K562 (cell line): ENCODE measurements around the gene SCIN. TPM values are rescaled to one million over a fixed set of nuclear protein-coding genes. Genes with fewer than 3 reads are reported as not detected.
A peak's percentile ranks its signal among the peaks of the same experiment; 100 is the strongest.

Experiments
- ATAC-seq: fragments of 200-7000 bp; cut with Tn5 transposase; 3 replicates; pipeline ENCODE4 v1.9.1; 2020; ENCODE audit warnings: moderate library complexity
- BruUV-seq: library from RNA; stranded (reverse); fragments of 400-500 nt; replicated peaks from 2 replicates; lab custom pipeline; 2021; lab: Mats Ljungman, UMichigan
- CTCF ChIA-PET: fragments of 300-600 bp; formaldehyde crosslinking; extraction: SDS; loops from one replicate; lab custom pipeline; 2021; ENCODE audit warnings: low intra/inter-chr PET ratio; lab: Yijun Ruan, JAX
- POLR2A ChIA-PET: fragments of 300-600, 350-650 bp; sonication (Branson Sonifier 250); formaldehyde crosslinking; extraction: SDS; loops from one replicate; lab custom pipeline; 2021; ENCODE audit warnings: antibody characterized with exemption, inconsistent platforms; lab: Yijun Ruan, JAX
- DNase-seq, 4 experiments: peaks; one replicate each; pipeline versions ENCODE4 v3.0.0 to v3.0.0-alpha.2; 2011 to 2018; ENCODE audit warnings: low spot score in 3 of 4, mixed read lengths in 3 of 4; ENCODE audit errors: extremely low read depth in 1 of 4
- FAIRE-seq: peaks from 2 replicates; lab custom pipeline; 2011; peaks lifted over from hg19 to GRCh38; lab: Jason Lieb, UNC
- H2AFZ ChIP-seq: 2 replicates; pipeline ENCODE4 v1.6.0; 2011; ENCODE audit warnings: low read depth, low read length, control low read depth, inconsistent platforms
- H3K27ac ChIP-seq: fragments of 200-600 bp; 3 replicates; pipeline ENCODE4 v1.8.0; 2011; ENCODE audit warnings: low read depth, mild to moderate bottlenecking, control low read depth, inconsistent platforms, low read length, moderate library complexity, mixed read lengths; ENCODE audit errors: extremely low read depth
- H3K27me3 ChIP-seq, 2 experiments: fragments of 300-600 bp in 1 of 2; 2 replicates in 1 of 2; 3 replicates in 1 of 2; pipeline versions ENCODE4 v1.6.0 to v1.8.0; 2011; ENCODE audit warnings: inconsistent platforms in 2 of 2, low read length in 2 of 2, mild to moderate bottlenecking in 1 of 2, mixed read lengths in 1 of 2, moderate library complexity in 1 of 2; ENCODE audit not compliant: control insufficient read depth in 2 of 2, insufficient read depth in 2 of 2
- H3K36me3 ChIP-seq: fragments of 300-600 bp; 3 replicates; pipeline ENCODE4 v1.8.0; 2011; ENCODE audit warnings: mild to moderate bottlenecking, low read length, inconsistent platforms; ENCODE audit not compliant: control insufficient read depth, insufficient read depth
- H3K4me1 ChIP-seq, 2 experiments: fragments of 200-600 bp in 1 of 2; replicated peaks in 1 of 2; 2 replicates in 1 of 2; 3 replicates in 1 of 2; pipeline versions ENCODE4 v1.5.1 to v1.8.0; 2011; ENCODE audit warnings: inconsistent platforms in 2 of 2, low read length in 2 of 2, mild to moderate bottlenecking in 1 of 2, mixed read lengths in 1 of 2, moderate library complexity in 1 of 2; ENCODE audit not compliant: control insufficient read depth in 2 of 2, insufficient read depth in 2 of 2
- H3K4me2 ChIP-seq: 2 replicates; pipeline ENCODE4 v1.6.1; 2011; ENCODE audit warnings: low read length, control low read depth, inconsistent platforms, mixed read lengths; ENCODE audit not compliant: insufficient read depth
- H3K4me3 ChIP-seq: fragments of 200-600 bp; sonication (generic), shearing (Covaris generic); 2 replicates; pipeline ENCODE4 v1.5.1; 2016; ENCODE audit warnings: control low read depth, inconsistent platforms
- H3K79me2 ChIP-seq: fragments of 200-600 bp; 3 replicates; pipeline ENCODE4 v1.8.0; 2011; ENCODE audit warnings: low read length, inconsistent platforms; ENCODE audit not compliant: control insufficient read depth, insufficient read depth
- H3K9ac ChIP-seq, 2 experiments: 2 replicates each; pipeline versions ENCODE4 v1.6.0 to v1.6.1; 2011; ENCODE audit warnings: low read depth in 2 of 2, low read length in 2 of 2, control low read depth in 1 of 2, inconsistent platforms in 1 of 2, mild to moderate bottlenecking in 1 of 2, mixed read lengths in 1 of 2; ENCODE audit not compliant: insufficient read depth in 1 of 2
- H3K9me1 ChIP-seq: one replicate; pipeline ENCODE4 v1.6.0; 2011; ENCODE audit warnings: inconsistent platforms, mild to moderate bottlenecking, low read length, moderate library complexity; ENCODE audit not compliant: control insufficient read depth, insufficient read depth
- H3K9me3 ChIP-seq: replicated peaks from 2 replicates; pipeline ENCODE4 v1.5.1; 2011; ENCODE audit warnings: low read depth, low read length, inconsistent platforms; ENCODE audit not compliant: control insufficient read depth, insufficient read depth
- H4K20me1 ChIP-seq: replicated peaks from 2 replicates; pipeline ENCODE4 v1.6.1; 2011; ENCODE audit warnings: low read length, inconsistent platforms, mixed read lengths; ENCODE audit not compliant: control insufficient read depth, insufficient read depth
- BHLHE40 ChIP-seq: IDR thresholded peaks from 2 replicates; pipeline ENCODE4 v1.6.1; 2011; ENCODE audit warnings: low read length, improper control_type of control experiment
- MAFG ChIP-seq: fragments of 450-650 bp; conservative IDR thresholded peaks from 2 replicates; pipeline ENCODE4 v1.6.1; 2016; ENCODE audit warnings: missing genetic modification characterization, missing compliant biosample characterization
- MYBL2 ChIP-seq, 2 experiments: fragments of 450-650 bp in 1 of 2; sonication (generic) in 1 of 2; formaldehyde crosslinking in 1 of 2; IDR thresholded peaks; 2 replicates each; pipeline versions ENCODE4 v1.6.1 to v1.8.1; 2017 to 2022; ENCODE audit warnings: borderline replicate concordance in 1 of 2, inconsistent platforms in 1 of 2, low read depth in 1 of 2, mild to moderate bottlenecking in 1 of 2, missing genetic modification reagents in 1 of 2, moderate library complexity in 1 of 2
- MYC ChIP-seq, 2 experiments: fragments of 250-450 bp in 1 of 2; sonication (Bioruptor Pico) in 1 of 2; IDR thresholded peaks; 2 replicates each; pipeline versions ENCODE4 v1.5.1 to v1.6.1; 2012 to 2021; ENCODE audit warnings: low read depth in 2 of 2, borderline replicate concordance in 1 of 2, improper control_type of control experiment in 1 of 2, low read length in 1 of 2, mild to moderate bottlenecking in 1 of 2, moderate library complexity in 1 of 2
- NFIC ChIP-seq: fragments of 450-650 bp; IDR thresholded peaks from 2 replicates; pipeline ENCODE4 v1.6.1; 2017; ENCODE audit warnings: mild to moderate bottlenecking, inconsistent platforms
- NR2F6 ChIP-seq: fragments of 450-650 bp; formaldehyde crosslinking; IDR thresholded peaks from 2 replicates; pipeline ENCODE4 v1.4.0; 2020; ENCODE audit warnings: mild to moderate bottlenecking
- PKNOX1 ChIP-seq: fragments of 450-650 bp; IDR thresholded peaks from 2 replicates; pipeline ENCODE4 v1.6.1; 2016
- SIN3B ChIP-seq: fragments of 450-650 bp; IDR thresholded peaks from 2 replicates; pipeline ENCODE4 v1.6.1; 2017; ENCODE audit warnings: low read depth, mild to moderate bottlenecking, moderate library complexity
- TCF7 ChIP-seq: sonication (generic); IDR thresholded peaks from 2 replicates; pipeline ENCODE4 v1.6.1; 2016; ENCODE audit warnings: antibody characterized with exemption, borderline replicate concordance
- ZNF316 ChIP-seq: fragments of 450-650 bp; IDR thresholded peaks from 2 replicates; pipeline ENCODE4 v1.6.1; 2016
- ZNF324 ChIP-seq: fragments of 250-450 bp; sonication (Bioruptor Pico); IDR thresholded peaks from 2 replicates; pipeline ENCODE4 v1.4.0; 2020; ENCODE audit warnings: mild to moderate bottlenecking
- ZNF398 ChIP-seq: fragments of 250-450 bp; sonication (Bioruptor Pico); IDR thresholded peaks from 2 replicates; pipeline ENCODE4 v1.8.0; 2021; ENCODE audit warnings: moderate library complexity, mild to moderate bottlenecking, inconsistent platforms
- WGBS: fragments of 100-300 bp; shearing (Covaris generic); methylation state at CpG from one replicate; pipeline ENCODE4 v1.1.6; 2016; ENCODE audit warnings: low coverage, mixed read lengths; ENCODE audit not compliant: insufficient coverage; ENCODE audit errors: missing lambda C conversion rate; 5-methylcytosine and 5-hydroxymethylcytosine counted together
- in situ Hi-C: fragments of 300-500 bp; cut with MboI; formaldehyde crosslinking; loops from 4 replicates; pipeline ENCODE4 v1.15.0; 2018; ENCODE audit warnings: inconsistent platforms, mixed read lengths
- intact Hi-C: fragments of 100-400 bp; cut with micrococcal nuclease; formaldehyde crosslinking; loops from 2 replicates; pipeline ENCODE4 v1.14.2; 2022
- polyA plus RNA-seq, 8 experiments: library from polyadenylated mRNA; depleted of rRNA in 4 of 8; stranded (reverse) in 5 of 8; unstranded in 3 of 8; fragments of >200 nt; fragmentation: Nextera tagmentation in 2 of 8; fragmentation: Illumina TruSeq in 1 of 8; extraction: Ambion mirVana in 2 of 8; extraction: Trizol in 1 of 8; gene quantifications; 2 replicates each; pipeline versions ENCODE4 v1.2.1 to v1.2.3, GENCODE V29; 2011 to 2014; ENCODE audit warnings: inconsistent platforms in 1 of 8, missing spikeins in 1 of 8
- total RNA-seq, 7 experiments: library from RNA; depleted of rRNA in 6 of 7; stranded (reverse); fragments of >200 nt in 6 of 7; fragmentation: Illumina TruSeq in 2 of 7; extraction: Trizol in 2 of 7; gene quantifications; 2 replicates each; pipeline versions ENCODE4 v1.2.1 to v1.2.3, GENCODE V29; 2011 to 2021; ENCODE audit warnings: low replicate concordance in 1 of 7

The SCIN gene
- total and polyA plus RNA-seq, 9 of the 15 experiments (the other 6 are each of a cell fraction or from before 2014, with no cell fraction given): 0.67 to 18.2 (median 10.6) TPM

- peaks cover 3% of the 10 kb centered on the region for H3K9me1 ChIP-seq
- H4K20me1 ChIP-seq: no peaks in the 10 kb centered on the region
- no TSS peak for BruUV-seq
- no peak overlapping the region for H2AFZ ChIP-seq
- no peak overlapping the region for H3K27ac ChIP-seq
- FAIRE-seq: no peak
- no peak overlapping the region for H3K4me3 ChIP-seq
- no peaks in the 10 kb centered on the region for H3K79me2 ChIP-seq
- ChIA-PET POLR2A (interaction anchor here (0.7 kb wide), 1 partner anchor 26 kb away, joined by 3 read pairs; no protein-coding TSS in a partner anchor), CTCF (no interaction called here)
- peaks cover 0 to 7% of the 10 kb centered on the region in 2 experiments; a peak in 2 of 5 replicates for H3K4me1 ChIP-seq
- H3K27me3 ChIP-seq: no peaks in the 10 kb centered on the region
- in situ Hi-C loops: no loop called here
- H3K36me3 ChIP-seq: peaks cover 2% of the 10 kb centered on the region; the same call in 1 of the 3 replicates
- no peak overlapping the region for H3K4me2 ChIP-seq
- H3K9me3 ChIP-seq: no peaks in the 10 kb centered on the region
- ATAC-seq: no peak
- DNase-seq: no peak
- intact Hi-C loops: no loop called here
- H3K9ac ChIP-seq: no peak overlapping the region
- no peak for TF ChIP-seq PKNOX1
- TF ChIP-seq ZNF316: peak; percentile 53; the same call in 1 of the 2 replicates
- no peak for TF ChIP-seq SIN3B
- 0 out of 2 replicates have a peak, but pooled peaks have one; percentile 8 for TF ChIP-seq MAFG (tag)
- WGBS: 77% methylated on average over 4 of the region's 4 CpGs
These were observed 78.3 kb downstream of the SCIN start for GRCh38 chr7:12648704-12649261.

GRCh38 chr7:12649348-12649747 is 78.8 kb downstream of the SCIN start:
- Histone ChIP-seq H3K36me3 (peaks cover 2% of the 10 kb centered on the region; the same call in 1 of the 3 replicates), H3K9me1 (peaks cover 3% of the 10 kb centered on the region), H3K9me3 (no peaks in the 10 kb centered on the region), H3K79me2 (no peaks in the 10 kb centered on the region), H3K4me3 (no peak overlapping the region), H3K27ac (no peak overlapping the region), H3K9ac (no peak overlapping the region), H3K27me3 (no peaks in the 10 kb centered on the region), H4K20me1 (no peaks in the 10 kb centered on the region), H3K4me1 (peaks cover 0 to 7% of the 10 kb centered on the region in 2 experiments; a peak in 2 of 5 replicates), H2AFZ (no peak overlapping the region), H3K4me2 (no peak overlapping the region)
- intact Hi-C loops (no loop called here), in situ Hi-C loops (no loop called here)
- FAIRE-seq: no peak
- no peak for ATAC-seq
- BruUV-seq: no TSS peak
- no peak for DNase-seq
- POLR2A ChIA-PET: interaction anchor here (0.7 kb wide), 1 partner anchor 26 kb away, joined by 3 read pairs; no protein-coding TSS in a partner anchor
- CTCF ChIA-PET: no interaction called here
- no peak for TF ChIP-seq MYC (IDR thresholded peaks at IDR 0.05; ENCODE audit: low read depth, low read length)
- no peak for TF ChIP-seq MYC (CRISPR knock-in tag; IDR thresholded peaks at IDR 0.05; ENCODE audit: borderline replicate concordance, low read depth)
- TF ChIP-seq TCF7: no peak
- TF ChIP-seq ZNF398 (CRISPR knock-in tag): no peak
- no peak for TF ChIP-seq MYBL2 (IDR thresholded peaks at IDR 0.05; ENCODE audit: low read depth)
- no peak for TF ChIP-seq MYBL2 (CRISPR knock-in tag; IDR thresholded peaks at IDR 0.05; ENCODE audit: borderline replicate concordance)
- no peak for TF ChIP-seq ZNF324 (CRISPR knock-in tag)
- TF ChIP-seq BHLHE40: no peak
- no peak for TF ChIP-seq NR2F6 (CRISPR knock-in tag)
- TF ChIP-seq NFIC: no peak
